ENCODE results near the gene SLC16A1. TPM values are rescaled to one million over a fixed set of nuclear protein-coding genes. Genes with fewer than 3 reads are reported as not detected.

SLC16A1 gene
- total RNA-seq, 3 donors from 2014 or later: 15.4 to 28.2 (median 15.7) TPM

GRCh38 chr1:112981426-112981825 lies 25.4 kb upstream of the SLC16A1 start:
- no peaks in the 10 kb centered on the region for H3K36me3 ChIP-seq
- intact Hi-C loops (cut with DNase I; ENCODE audit: low total_unique reads): no loop called here
- TF ChIP-seq CTCF (IDR thresholded peaks at IDR 0.05) (no peak), POLR2A (IDR thresholded peaks at IDR 0.05) (no peak), POLR2AphosphoS5 (IDR thresholded peaks at IDR 0.05) (no peak)

GRCh38 chr1:112975336-112975735 lies 19.3 kb upstream of the SLC16A1 start:
- no peaks in the 10 kb centered on the region for H3K4me1 ChIP-seq
- TF ChIP-seq CTCF (IDR thresholded peaks at IDR 0.05) (no peak), POLR2AphosphoS5 (IDR thresholded peaks at IDR 0.05) (no peak)
- no peak overlapping the region for H3K27ac ChIP-seq
- H3K36me3 ChIP-seq: no peaks in the 10 kb centered on the region
- no peak for DNase-seq (ENCODE audit: low spot score in 2 of 2)
- no peak overlapping the region for H3K4me3 ChIP-seq
- no peaks in the 10 kb centered on the region for H3K9me3 ChIP-seq
- H3K27me3 ChIP-seq: no peaks in the 10 kb centered on the region
- intact Hi-C loops (cut with DNase I; ENCODE audit: low total_unique reads): no loop called here

More at GRCh38 chr1:112981426-112981825, 25.4 kb upstream of the SLC16A1 start:
- Histone ChIP-seq H3K27me3 (no peaks in the 10 kb centered on the region), H3K27ac (no peak overlapping the region), H3K4me3 (no peak overlapping the region), H3K4me1 (no peaks in the 10 kb centered on the region), H3K9me3 (no peaks in the 10 kb centered on the region)
- no peak for DNase-seq (ENCODE audit: low spot score in 2 of 2)

GRCh38 chr1:112974646-112975045 lies 18.6 kb upstream of the SLC16A1 start:
- no peak overlapping the region for H3K27ac ChIP-seq
- no peak for DNase-seq (ENCODE audit: low spot score in 2 of 2)

GRCh38 chr1:112973788-112974187 lies 17.8 kb upstream of the SLC16A1 start:
- H3K27me3 ChIP-seq: no peaks in the 10 kb centered on the region
- no peaks in the 10 kb centered on the region for H3K9me3 ChIP-seq
- H3K4me1 ChIP-seq: no peaks in the 10 kb centered on the region
- H3K4me3 ChIP-seq: no peak overlapping the region
- no peak overlapping the region for H3K27ac ChIP-seq
- no peaks in the 10 kb centered on the region for H3K36me3 ChIP-seq
- TF ChIP-seq POLR2AphosphoS5 (IDR thresholded peaks at IDR 0.05): no peak
- TF ChIP-seq CTCF (IDR thresholded peaks at IDR 0.05): no peak
- TF ChIP-seq POLR2A (IDR thresholded peaks at IDR 0.05): no peak
- intact Hi-C loops (cut with DNase I; ENCODE audit: low total_unique reads): no loop called here
- DNase-seq (ENCODE audit: low spot score in 2 of 2): no peak

More at GRCh38 chr1:112974646-112975045, 18.6 kb upstream of the SLC16A1 start:
- Histone ChIP-seq H3K4me3 (no peak overlapping the region), H3K36me3 (no peaks in the 10 kb centered on the region), H3K27me3 (no peaks in the 10 kb centered on the region), H3K4me1 (no peaks in the 10 kb centered on the region), H3K9me3 (no peaks in the 10 kb centered on the region)
- intact Hi-C loops (cut with DNase I; ENCODE audit: low total_unique reads): no loop called here
- TF ChIP-seq POLR2A (IDR thresholded peaks at IDR 0.05): no peak
- no peak for TF ChIP-seq POLR2AphosphoS5 (IDR thresholded peaks at IDR 0.05)
- no peak for TF ChIP-seq CTCF (IDR thresholded peaks at IDR 0.05)

GRCh38 chr1:112971006-112971405 lies 15.0 kb upstream of the SLC16A1 start:
- no peaks in the 10 kb centered on the region for H3K9me3 ChIP-seq
- H3K4me1 ChIP-seq: no peaks in the 10 kb centered on the region
- H3K4me3 ChIP-seq: no peak overlapping the region
- intact Hi-C loops (cut with DNase I; ENCODE audit: low total_unique reads): no loop called here
- no peak for DNase-seq (ENCODE audit: low spot score in 2 of 2)
- H3K36me3 ChIP-seq: no peaks in the 10 kb centered on the region
- no peaks in the 10 kb centered on the region for H3K27me3 ChIP-seq
- no peak overlapping the region for H3K27ac ChIP-seq
- TF ChIP-seq POLR2A (IDR thresholded peaks at IDR 0.05) (no peak), CTCF (IDR thresholded peaks at IDR 0.05) (no peak), POLR2AphosphoS5 (IDR thresholded peaks at IDR 0.05) (no peak)

Measured in breast epithelium (tissue), 4 donors.